Measurements from ENCODE around the gene ZFP36. TPM values are rescaled to one million over a fixed set of nuclear protein-coding genes. Genes with fewer than 3 reads are reported as not detected.

The ZFP36 gene, protein sequence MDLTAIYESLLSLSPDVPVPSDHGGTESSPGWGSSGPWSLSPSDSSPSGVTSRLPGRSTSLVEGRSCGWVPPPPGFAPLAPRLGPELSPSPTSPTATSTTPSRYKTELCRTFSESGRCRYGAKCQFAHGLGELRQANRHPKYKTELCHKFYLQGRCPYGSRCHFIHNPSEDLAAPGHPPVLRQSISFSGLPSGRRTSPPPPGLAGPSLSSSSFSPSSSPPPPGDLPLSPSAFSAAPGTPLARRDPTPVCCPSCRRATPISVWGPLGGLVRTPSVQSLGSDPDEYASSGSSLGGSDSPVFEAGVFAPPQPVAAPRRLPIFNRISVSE
- total RNA-seq (1,000 to 10,000 TPM in 1 of 5 experiments, 100 to 1,000 TPM in 3, 10 to 100 TPM in 1; 72.1 to 1,250 (median 187) TPM), polyA plus RNA-seq (10 to 100 TPM; 75.5 to 97.1 TPM), total RNA-seq (1,276 reads per million, percentile 99 among the genes with 10 or more reads in this experiment)

DNA sequence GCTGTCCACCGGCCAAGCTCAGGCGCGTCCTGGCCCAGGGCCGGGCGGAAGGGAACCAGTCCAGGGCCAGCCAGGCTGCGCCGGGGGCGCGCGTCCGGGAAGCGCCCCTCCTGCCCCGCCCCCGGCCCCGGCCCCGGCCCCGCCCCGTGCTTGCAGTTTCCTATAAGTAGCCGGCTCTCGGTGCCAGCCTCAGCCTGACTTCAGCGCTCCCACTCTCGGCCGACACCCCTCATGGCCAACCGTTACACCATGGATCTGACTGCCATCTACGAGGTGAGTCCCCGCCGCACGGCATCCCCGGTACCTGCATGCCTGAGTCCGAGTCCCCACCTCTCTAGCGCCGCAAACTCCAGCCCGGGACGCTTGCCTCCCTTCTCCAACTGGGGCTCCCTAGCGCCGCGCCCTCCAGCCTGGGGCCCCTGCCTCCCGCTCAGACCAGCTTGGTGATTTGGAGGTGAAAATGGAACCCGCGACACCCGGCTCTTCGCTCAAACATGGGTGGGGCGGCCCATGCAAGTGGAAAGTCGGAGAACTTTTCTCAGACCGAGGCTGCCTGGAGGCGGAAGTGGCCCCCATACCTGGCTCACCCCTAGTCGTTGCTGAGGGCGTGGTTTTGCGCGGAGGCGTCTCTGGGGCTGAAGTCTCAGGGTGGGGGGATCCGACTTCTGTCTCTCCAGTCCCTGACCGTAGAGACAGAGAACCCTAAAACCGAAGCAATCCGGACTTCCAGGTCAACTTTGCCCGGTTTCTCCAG, at the start of gene ZFP36:
ZFP36 (plus strand) TSS at position 192 of the 754 bp plus-strand sequence; CDS start at position 250, 58 bp downstream.
- intact Hi-C loops (cut with micrococcal nuclease): loop anchor here in 1 of 2 donors (1.0 kb wide), 3 partner anchors 10 to 334 kb away; partner anchors contain the start of gene SAMD4B
- Mint-ChIP-seq H3K27ac (peak within 1 kb of the TSS; percentile 96 to 99 (median 99)), H3K36me3 (peaks cover 13 to 27% (median 17%) of the 10 kb centered on the region in 5 donors)

DNA sequence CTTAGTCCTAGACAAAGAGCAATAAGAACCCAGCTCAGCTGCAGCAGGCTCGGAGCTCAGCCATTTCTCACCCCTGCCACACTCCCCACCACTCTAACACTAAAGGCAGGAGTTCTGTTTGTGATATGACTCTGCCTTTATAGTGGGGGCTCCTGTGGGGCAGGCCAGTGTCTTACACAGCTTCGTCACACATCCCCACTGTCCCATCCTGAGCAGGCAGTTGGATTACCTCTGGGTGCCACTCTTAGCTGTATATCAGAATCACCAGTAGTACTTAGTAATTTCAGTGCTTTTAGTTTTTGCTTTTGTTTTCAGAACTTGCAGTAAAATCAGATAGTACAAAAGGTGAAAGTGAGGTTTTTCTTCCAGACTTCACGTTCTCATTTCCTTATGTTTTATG, 47.6 kb upstream of the ZFP36 start:
- ATAC-seq (no peak), DNase-seq (no peak)
- peaks cover 11 to 50% (median 27%) of the 10 kb centered on the region in 5 donors for H3K36me3 Mint-ChIP-seq
- no peak overlapping the region for H3K27ac Mint-ChIP-seq
- no peaks in the 10 kb centered on the region for H3K4me1 ChIP-seq (ENCODE audit: control insufficient read depth in 2 of 2, insufficient read depth in 2 of 2, low read length in 2 of 2)
- no peak overlapping the region for H3K4me3 ChIP-seq (ENCODE audit: low read length)
- ChIA-PET POLR2A (no interaction called here), CTCF (no interaction called here)
- H3K27me3 Mint-ChIP-seq: no peaks in the 10 kb centered on the region
- intact Hi-C loops (cut with micrococcal nuclease): no loop called here
- no peaks in the 10 kb centered on the region for H3K9me3 Mint-ChIP-seq
- H3K9me3 ChIP-seq (ENCODE audit: control insufficient read depth in 2 of 3, low read length in 3 of 3): no peaks in the 10 kb centered on the region
- peaks cover 0 to 10% (median 0%) of the 10 kb centered on the region in 7 donors for H3K4me1 Mint-ChIP-seq
- no peak overlapping the region for H3K4me3 Mint-ChIP-seq
- no peaks in the 10 kb centered on the region for H3K27me3 ChIP-seq (ENCODE audit: control insufficient read depth in 2 of 2, insufficient read depth in 2 of 2, low read length in 2 of 2)
- H3K27ac ChIP-seq (ENCODE audit: low read depth, low read length): no peak overlapping the region
- peaks cover 10 to 85% (median 26%) of the 10 kb centered on the region in 3 experiments for H3K36me3 ChIP-seq (ENCODE audit: control insufficient read depth in 2 of 3, insufficient read depth in 3 of 3, low read length in 3 of 3)

More for the DNA sequence above, at the start of gene ZFP36:
- Mint-ChIP-seq H3K9me3 (peaks cover 0 to 19% (median 0%) of the 10 kb centered on the region in 11 donors), H3K4me3 (peak within 1 kb of the TSS; percentile 89 to 99 (median 94)), H3K4me1 (peaks cover 28 to 67% (median 48%) of the 10 kb centered on the region in 7 donors), H3K27me3 (peaks cover 0 to 3% (median 0%) of the 10 kb centered on the region in 5 donors)
- ATAC-seq (peak; percentile 51), DNase-seq (peak; percentile 82 to 91 (median 86))
- H3K9me3 ChIP-seq (ENCODE audit: control insufficient read depth in 2 of 3, low read length in 3 of 3): no peaks in the 10 kb centered on the region
- peaks cover 41 to 52% of the 10 kb centered on the region in 2 donors for H3K4me1 ChIP-seq (ENCODE audit: control insufficient read depth in 2 of 2, insufficient read depth in 2 of 2, low read length in 2 of 2)
- no peaks in the 10 kb centered on the region for H3K27me3 ChIP-seq (ENCODE audit: control insufficient read depth in 2 of 2, insufficient read depth in 2 of 2, low read length in 2 of 2)
- peaks cover 12 to 23% (median 14%) of the 10 kb centered on the region in 3 experiments for H3K36me3 ChIP-seq (ENCODE audit: control insufficient read depth in 2 of 3, insufficient read depth in 3 of 3, low read length in 3 of 3)
- H3K27ac ChIP-seq (ENCODE audit: low read depth, low read length): peak within 1 kb of the TSS; percentile 100
- ChIA-PET POLR2A (interaction anchor here (0.5 to 5.1 kb wide), 12 partner anchors 8 to 289 kb away, joined by 3 to 193 read pairs (median 6); partner anchors contain the start of genes GMFG, MED29, PAF1 and RPS16), CTCF (interaction anchor here (0.6 to 4.3 kb wide), 2 partner anchors 10 to 354 kb away, joined by 3 to 50 read pairs; no protein-coding TSS in a partner anchor)
- peak within 1 kb of the TSS; percentile 100 for H3K4me3 ChIP-seq (ENCODE audit: low read length)

DNA sequence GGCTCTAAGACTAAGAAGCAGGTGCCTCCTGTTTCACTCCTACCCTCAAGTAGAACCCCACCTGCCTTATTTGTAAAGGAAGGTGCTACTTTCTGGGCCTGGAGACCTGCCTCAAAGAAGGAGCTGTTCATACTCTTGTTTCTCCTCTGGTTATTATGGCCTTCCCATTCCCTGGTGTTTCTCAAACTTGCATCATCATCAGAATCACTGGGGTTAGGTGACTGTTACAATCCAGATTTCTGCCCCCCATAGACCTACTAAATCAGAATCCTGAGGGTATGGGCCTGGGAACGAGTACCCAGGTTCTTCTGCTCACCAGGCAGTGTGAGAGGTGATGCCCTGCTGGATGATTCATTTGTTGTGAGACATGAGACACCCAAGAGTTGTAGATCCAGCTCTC, 46.0 kb upstream of the ZFP36 start:
- CTCF ChIA-PET: no interaction called here
- H3K27me3 ChIP-seq (ENCODE audit: control insufficient read depth in 2 of 2, insufficient read depth in 2 of 2, low read length in 2 of 2): no peaks in the 10 kb centered on the region
- no peaks in the 10 kb centered on the region for H3K4me1 ChIP-seq (ENCODE audit: control insufficient read depth in 2 of 2, insufficient read depth in 2 of 2, low read length in 2 of 2)
- H3K9me3 Mint-ChIP-seq: no peaks in the 10 kb centered on the region
- no peak for DNase-seq
- H3K36me3 Mint-ChIP-seq: peaks cover 7 to 45% (median 23%) of the 10 kb centered on the region in 5 donors
- H3K36me3 ChIP-seq (ENCODE audit: control insufficient read depth in 2 of 3, insufficient read depth in 3 of 3, low read length in 3 of 3): peaks cover 10 to 83% (median 26%) of the 10 kb centered on the region in 3 experiments
- no peak for ATAC-seq
- H3K4me3 Mint-ChIP-seq: no peak overlapping the region
- intact Hi-C loops (cut with micrococcal nuclease): no loop called here
- no peak overlapping the region for H3K27ac ChIP-seq (ENCODE audit: low read depth, low read length)
- no peaks in the 10 kb centered on the region for H3K9me3 ChIP-seq (ENCODE audit: control insufficient read depth in 2 of 3, low read length in 3 of 3)
- POLR2A ChIA-PET: interaction anchor here (0.6 kb wide), 1 partner anchor 283 kb away, joined by 3 read pairs; no protein-coding TSS in a partner anchor
- no peak overlapping the region for H3K4me3 ChIP-seq (ENCODE audit: low read length)
- H3K27me3 Mint-ChIP-seq: no peaks in the 10 kb centered on the region
- peak overlapping the region in 2 of 9 donors; percentile 14 to 27 for H3K27ac Mint-ChIP-seq
- H3K4me1 Mint-ChIP-seq: peaks cover 0 to 10% (median 0%) of the 10 kb centered on the region in 7 donors

DNA sequence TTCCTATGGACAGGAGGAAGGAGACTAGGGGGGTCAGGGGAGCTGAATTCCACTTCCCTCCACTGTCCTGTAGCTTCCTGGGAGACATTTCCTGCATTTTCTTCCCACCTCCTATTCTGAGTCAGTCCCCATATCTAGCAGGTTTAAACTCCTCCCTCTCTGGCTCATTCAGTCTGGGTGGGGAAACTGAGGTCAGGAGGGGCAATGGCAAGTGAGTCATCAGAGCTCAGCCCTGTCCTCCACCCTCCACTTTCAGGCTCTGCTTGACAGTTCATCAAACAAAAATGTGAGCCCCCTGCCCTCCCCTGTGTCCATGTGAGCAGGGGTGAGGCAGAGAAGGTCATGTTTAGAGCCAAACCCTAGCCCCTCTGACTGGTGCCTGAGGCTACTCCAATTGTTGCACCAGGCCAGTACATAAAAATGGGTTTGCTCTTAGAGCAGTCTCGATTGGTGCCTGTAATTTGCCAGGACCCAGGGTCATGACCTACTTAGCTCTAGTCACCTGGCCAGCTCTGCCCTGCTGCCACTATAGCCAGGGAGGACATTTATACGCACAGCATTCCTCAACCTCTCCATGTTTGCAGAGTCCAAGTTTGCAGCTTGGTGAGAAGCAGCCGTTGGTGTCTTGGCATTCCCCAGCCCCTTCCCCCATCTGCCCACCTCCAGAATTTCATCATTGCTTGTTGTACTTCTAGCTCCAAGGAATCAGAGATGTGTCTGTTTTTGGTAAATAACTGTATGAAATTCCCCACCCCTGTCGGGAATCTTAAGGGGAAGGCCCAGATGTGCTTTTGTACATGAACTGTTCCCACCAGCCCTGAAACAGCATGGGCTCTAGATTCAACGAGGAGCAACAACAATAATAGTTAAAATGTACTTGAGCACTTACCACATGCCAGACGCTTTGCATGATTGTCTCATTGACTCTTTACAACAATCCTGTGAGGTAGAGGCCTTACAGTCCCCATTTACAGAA, 43.7 kb upstream of the ZFP36 start:
- Mint-ChIP-seq H3K4me1 (peaks cover 0 to 10% (median 0%) of the 10 kb centered on the region in 7 donors), H3K27ac (peak overlapping the region in 2 of 9 donors; percentile 63 to 79), H3K27me3 (no peaks in the 10 kb centered on the region), H3K4me3 (no peak overlapping the region), H3K9me3 (no peaks in the 10 kb centered on the region), H3K36me3 (peaks cover 0 to 25% (median 10%) of the 10 kb centered on the region in 5 donors)
- H3K27ac ChIP-seq (ENCODE audit: low read depth, low read length): no peak overlapping the region
- H3K27me3 ChIP-seq (ENCODE audit: control insufficient read depth in 2 of 2, insufficient read depth in 2 of 2, low read length in 2 of 2): no peaks in the 10 kb centered on the region
- intact Hi-C loops (cut with micrococcal nuclease): no loop called here
- ChIA-PET CTCF (no interaction called here), POLR2A (interaction anchor here (0.6 to 0.9 kb wide), 3 partner anchors 12 to 28 kb away, joined by 3 to 4 read pairs (median 3); partner anchors contain the start of genes MED29 and PAF1)
- no peak for DNase-seq
- peaks cover 4 to 69% (median 18%) of the 10 kb centered on the region in 3 experiments for H3K36me3 ChIP-seq (ENCODE audit: control insufficient read depth in 2 of 3, insufficient read depth in 3 of 3, low read length in 3 of 3)
- H3K9me3 ChIP-seq (ENCODE audit: control insufficient read depth in 2 of 3, low read length in 3 of 3): no peaks in the 10 kb centered on the region
- H3K4me1 ChIP-seq (ENCODE audit: control insufficient read depth in 2 of 2, insufficient read depth in 2 of 2, low read length in 2 of 2): no peaks in the 10 kb centered on the region
- no peak overlapping the region for H3K4me3 ChIP-seq (ENCODE audit: low read length)
- peak; percentile 4 for ATAC-seq

DNA sequence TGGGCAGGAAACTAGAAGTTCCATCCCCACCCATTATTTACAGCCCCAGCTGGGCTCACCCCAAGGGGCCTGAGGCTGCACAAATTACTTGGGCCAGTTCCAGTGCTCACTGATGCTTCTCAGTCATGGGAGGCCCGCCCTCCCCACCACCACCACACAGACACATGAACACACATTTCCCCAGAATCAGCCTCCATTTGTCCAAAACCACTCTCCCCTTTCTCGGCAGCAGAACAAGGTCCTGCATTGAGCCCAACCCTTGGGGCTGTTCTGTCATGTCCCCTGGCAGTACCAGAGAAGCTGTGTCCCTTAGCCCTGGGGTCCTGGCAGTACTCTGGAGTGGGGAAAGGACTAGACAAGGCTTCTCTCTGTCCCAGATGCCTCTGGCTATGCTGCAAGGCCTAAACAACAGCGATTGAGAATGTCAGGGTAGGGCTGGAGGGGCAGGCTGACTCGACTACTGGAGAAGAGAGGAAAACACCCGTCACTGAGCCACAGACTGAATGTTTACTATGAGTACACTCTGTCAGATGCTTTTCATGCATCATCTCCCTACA, 42.7 kb upstream of the ZFP36 start:
- Histone ChIP-seq H3K27me3 (ENCODE audit: control insufficient read depth in 2 of 2, insufficient read depth in 2 of 2, low read length in 2 of 2) (no peaks in the 10 kb centered on the region), H3K4me3 (ENCODE audit: low read length) (no peak overlapping the region), H3K9me3 (ENCODE audit: control insufficient read depth in 2 of 3, low read length in 3 of 3) (no peaks in the 10 kb centered on the region), H3K36me3 (ENCODE audit: control insufficient read depth in 2 of 3, insufficient read depth in 3 of 3, low read length in 3 of 3) (peaks cover 4 to 63% (median 13%) of the 10 kb centered on the region in 3 experiments), H3K27ac (ENCODE audit: low read depth, low read length) (no peak overlapping the region), H3K4me1 (ENCODE audit: control insufficient read depth in 2 of 2, insufficient read depth in 2 of 2, low read length in 2 of 2) (no peaks in the 10 kb centered on the region)
- Mint-ChIP-seq H3K27me3 (no peaks in the 10 kb centered on the region), H3K4me3 (no peak overlapping the region), H3K27ac (no peak overlapping the region), H3K4me1 (peaks cover 0 to 10% (median 0%) of the 10 kb centered on the region in 7 donors), H3K36me3 (peaks cover 0 to 25% (median 14%) of the 10 kb centered on the region in 5 donors), H3K9me3 (no peaks in the 10 kb centered on the region)
- ATAC-seq: peak; percentile 8
- DNase-seq: no peak
- intact Hi-C loops (cut with micrococcal nuclease): no loop called here
- ChIA-PET POLR2A (no interaction called here), CTCF (no interaction called here)
